Measurements from ENCODE around the gene CCNB2. TPM values are rescaled to one million over a fixed set of nuclear protein-coding genes. Genes with fewer than 3 reads are reported as not detected.
A peak's percentile ranks its signal among the peaks of the same experiment; 100 is the strongest.
"Not testable (repeated sequence)": the region's sequence is repeated elsewhere in the genome, so short reads cannot be mapped to it uniquely, and the experiment has no call there.

CCNB2 gene
- total RNA-seq, 4 donors from 2014 or later = 0.44 to 1.2 (median 1.2) TPM; not detected in 1

DNA sequence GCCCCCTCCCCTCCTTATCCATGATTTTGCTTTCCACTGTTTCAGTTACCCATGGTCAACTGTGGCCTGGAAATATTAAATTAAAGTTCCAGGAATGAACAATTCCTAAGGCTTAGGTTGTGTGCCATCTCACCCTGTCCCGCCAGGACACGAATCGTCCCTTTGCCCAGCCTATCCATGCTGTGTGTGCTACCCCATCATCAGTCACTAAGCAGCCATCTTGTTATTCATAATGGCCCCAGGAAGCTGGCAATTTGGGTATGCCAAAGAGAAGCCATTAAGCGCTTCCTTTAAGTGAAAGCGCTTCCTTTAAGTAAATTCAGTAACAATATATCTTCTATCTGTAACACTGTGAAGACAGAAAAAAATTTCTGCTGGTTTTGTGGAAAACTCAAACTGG is 52.5 kb downstream of the CCNB2 start:
- TF ChIP-seq POLR2A (IDR thresholded peaks at IDR 0.05) (no peak), EP300 (IDR thresholded peaks at IDR 0.05) (no peak)
- TF ChIP-seq, protein P1, sequence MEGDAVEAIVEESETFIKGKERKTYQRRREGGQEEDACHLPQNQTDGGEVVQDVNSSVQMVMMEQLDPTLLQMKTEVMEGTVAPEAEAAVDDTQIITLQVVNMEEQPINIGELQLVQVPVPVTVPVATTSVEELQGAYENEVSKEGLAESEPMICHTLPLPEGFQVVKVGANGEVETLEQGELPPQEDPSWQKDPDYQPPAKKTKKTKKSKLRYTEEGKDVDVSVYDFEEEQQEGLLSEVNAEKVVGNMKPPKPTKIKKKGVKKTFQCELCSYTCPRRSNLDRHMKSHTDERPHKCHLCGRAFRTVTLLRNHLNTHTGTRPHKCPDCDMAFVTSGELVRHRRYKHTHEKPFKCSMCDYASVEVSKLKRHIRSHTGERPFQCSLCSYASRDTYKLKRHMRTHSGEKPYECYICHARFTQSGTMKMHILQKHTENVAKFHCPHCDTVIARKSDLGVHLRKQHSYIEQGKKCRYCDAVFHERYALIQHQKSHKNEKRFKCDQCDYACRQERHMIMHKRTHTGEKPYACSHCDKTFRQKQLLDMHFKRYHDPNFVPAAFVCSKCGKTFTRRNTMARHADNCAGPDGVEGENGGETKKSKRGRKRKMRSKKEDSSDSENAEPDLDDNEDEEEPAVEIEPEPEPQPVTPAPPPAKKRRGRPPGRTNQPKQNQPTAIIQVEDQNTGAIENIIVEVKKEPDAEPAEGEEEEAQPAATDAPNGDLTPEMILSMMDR (IDR thresholded peaks at IDR 0.05) = no peak
- DNase-seq (ENCODE audit: low spot score in 2 of 2) = no peak
- Histone ChIP-seq H3K27ac (no peak overlapping the region), H3K4me3 (no peak overlapping the region), H3K27me3 (no peaks in the 10 kb centered on the region), H3K4me1 (no peaks in the 10 kb centered on the region), H3K9me3 (no peaks in the 10 kb centered on the region), H3K36me3 (peaks cover 0 to 99% (median 10%) of the 10 kb centered on the region in 3 donors)
- WGBS, 2 donors = 82 to 94% methylated on average over 5 of the region's 5 CpGs

DNA sequence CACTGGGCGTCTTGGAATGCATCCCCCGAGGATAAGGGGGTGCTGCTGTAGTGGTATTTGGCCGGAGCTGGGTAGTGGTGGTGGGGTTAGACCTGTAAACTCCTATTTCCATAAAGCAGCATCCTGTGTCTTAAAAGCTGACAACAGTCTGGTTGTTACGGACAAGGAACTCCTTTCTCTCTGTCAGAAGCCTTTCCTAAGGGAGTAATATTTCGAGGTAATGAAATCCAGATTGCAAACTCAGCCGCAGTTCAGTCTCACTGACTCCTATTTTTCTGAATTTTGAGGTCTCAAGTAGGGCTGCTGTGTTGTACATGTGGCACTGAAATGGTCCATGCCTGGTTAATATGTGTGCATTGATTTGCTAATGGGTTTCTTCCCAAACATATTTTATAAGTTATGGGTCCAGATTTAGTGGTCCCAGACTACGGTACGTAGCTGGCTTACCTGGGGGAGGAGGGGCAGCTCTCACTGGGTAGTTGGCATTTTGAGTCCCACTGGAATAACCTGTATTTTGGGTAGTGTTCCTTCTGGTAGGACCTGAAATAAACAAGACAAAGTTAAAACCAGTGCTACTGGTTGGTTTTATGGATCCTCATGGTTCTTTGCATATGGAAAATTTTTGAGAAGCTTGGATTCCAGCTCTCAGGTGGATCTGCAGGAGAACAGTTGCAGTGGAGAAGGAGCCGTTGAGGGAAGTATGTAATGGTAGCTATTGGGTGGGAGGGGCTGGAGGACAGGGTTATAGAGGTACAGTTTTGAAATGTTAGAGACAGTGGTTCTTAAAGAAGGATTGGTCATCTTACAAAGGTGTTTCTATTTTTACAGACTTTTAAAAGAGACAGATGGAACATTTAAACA is 53.1 kb downstream of the CCNB2 start:
- no peaks in the 10 kb centered on the region for H3K9me3 ChIP-seq
- peaks cover 0 to 98% (median 10%) of the 10 kb centered on the region in 3 donors for H3K36me3 ChIP-seq
- no peak overlapping the region for H3K4me3 ChIP-seq
- no peaks in the 10 kb centered on the region for H3K27me3 ChIP-seq
- no peaks in the 10 kb centered on the region for H3K4me1 ChIP-seq
- DNase-seq (ENCODE audit: low spot score in 2 of 2) = no peak
- TF ChIP-seq EP300 (IDR thresholded peaks at IDR 0.05) (no peak), POLR2A (IDR thresholded peaks at IDR 0.05) (no peak)
- TF ChIP-seq, protein P1 (IDR thresholded peaks at IDR 0.05) = no peak
- WGBS, 2 donors = 71 to 73% methylated on average over 9 of the region's 9 CpGs
- H3K27ac ChIP-seq = no peak overlapping the region

DNA sequence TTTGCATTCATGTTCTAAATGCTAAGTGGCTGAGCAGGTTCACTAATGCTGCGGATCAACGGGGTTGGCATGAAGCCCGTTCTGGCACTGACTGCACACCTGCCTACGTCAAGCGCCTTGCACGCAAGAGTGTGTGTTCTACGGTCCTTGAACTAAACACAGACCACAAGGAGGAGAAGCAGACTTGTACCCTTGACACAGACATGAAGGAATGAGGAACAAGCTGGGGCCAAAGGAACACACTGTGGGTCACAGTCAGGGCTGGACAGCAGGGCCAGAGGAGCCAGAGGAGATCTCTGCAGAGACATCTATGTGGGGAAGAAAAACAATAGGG is 53.7 kb downstream of the CCNB2 start:
- Histone ChIP-seq H3K4me3 (no peak overlapping the region), H3K9me3 (no peaks in the 10 kb centered on the region), H3K27me3 (no peaks in the 10 kb centered on the region), H3K27ac (no peak overlapping the region), H3K36me3 (peaks cover 0 to 92% (median 10%) of the 10 kb centered on the region in 3 donors), H3K4me1 (no peaks in the 10 kb centered on the region)
- WGBS, 2 donors = 86 to 88% methylated on average over 7 of the region's 7 CpGs
- TF ChIP-seq POLR2A (IDR thresholded peaks at IDR 0.05) = no peak
- TF ChIP-seq, protein P1 (IDR thresholded peaks at IDR 0.05) = no peak
- TF ChIP-seq EP300 (IDR thresholded peaks at IDR 0.05) = no peak
- DNase-seq (ENCODE audit: low spot score in 2 of 2) = no peak

DNA sequence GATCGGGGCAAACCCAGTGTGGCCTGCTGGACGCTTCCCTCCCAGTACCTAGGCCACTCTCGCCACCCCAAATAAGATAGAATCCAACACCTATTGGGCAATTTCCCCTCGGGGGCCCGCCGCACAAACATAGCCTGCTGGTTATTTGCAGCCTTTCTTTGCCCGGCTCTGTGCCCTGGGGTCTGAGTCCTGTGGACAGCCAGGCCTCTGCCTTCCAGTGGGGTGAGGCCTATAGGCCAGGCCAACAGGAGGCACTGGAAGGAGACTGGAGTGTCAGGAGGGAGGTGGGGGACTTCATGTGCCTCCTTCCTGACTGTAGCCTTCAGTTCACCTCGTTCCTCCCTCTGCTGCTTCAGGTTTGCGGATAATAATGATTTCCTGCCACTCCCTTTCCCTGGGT is 54.3 kb downstream of the CCNB2 start:
- no peak overlapping the region for H3K4me3 ChIP-seq
- H3K9me3 ChIP-seq = no peaks in the 10 kb centered on the region
- DNase-seq (ENCODE audit: low spot score in 2 of 2) = no peak
- no peak for TF ChIP-seq EP300 (IDR thresholded peaks at IDR 0.05)
- TF ChIP-seq POLR2A (IDR thresholded peaks at IDR 0.05) = no peak
- H3K27me3 ChIP-seq = no peaks in the 10 kb centered on the region
- WGBS, 2 donors = 91 to 94% methylated on average over 8 to 9 of the region's 9 CpGs
- no peak overlapping the region for H3K27ac ChIP-seq
- H3K36me3 ChIP-seq = peaks cover 0 to 91% (median 10%) of the 10 kb centered on the region in 3 donors
- no peaks in the 10 kb centered on the region for H3K4me1 ChIP-seq

DNA sequence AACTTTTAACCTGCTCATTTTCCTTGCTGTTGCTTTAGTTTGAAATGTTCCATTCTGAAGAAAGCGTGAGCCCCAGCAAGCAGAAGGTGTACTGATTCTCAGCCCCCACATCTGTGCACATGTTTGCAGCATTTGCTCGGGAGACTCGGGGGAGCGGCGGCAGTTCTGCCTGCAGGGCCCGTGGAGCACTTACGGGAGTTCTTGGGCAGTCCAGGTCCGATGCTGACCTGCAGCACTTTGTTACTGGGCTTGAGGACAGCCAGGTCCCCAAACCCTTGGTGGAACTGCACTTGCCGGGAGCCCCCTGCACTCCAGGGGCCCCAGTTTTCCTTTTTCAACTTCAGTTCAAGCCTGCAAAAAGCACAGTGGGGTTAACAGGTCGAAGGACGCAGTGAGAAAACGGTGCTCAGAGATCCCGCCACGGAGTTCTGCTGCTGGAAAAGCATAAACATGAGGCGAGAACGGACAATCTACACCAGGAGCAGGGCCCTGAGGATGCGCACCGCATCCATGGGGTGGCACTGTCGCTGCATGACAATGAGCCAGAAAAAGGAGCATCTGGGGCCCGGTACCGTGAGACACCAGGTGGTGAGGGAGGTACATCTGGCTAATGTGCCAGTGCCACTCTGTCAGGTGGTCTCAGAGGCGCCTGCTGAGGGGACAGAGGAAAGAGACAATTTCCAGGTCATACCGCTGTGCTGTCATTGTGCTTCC is 56.1 kb downstream of the CCNB2 start:
- Histone ChIP-seq H3K4me1 (peaks cover 0 to 7% (median 0%) of the 10 kb centered on the region in 4 donors), H3K36me3 (peaks cover 0 to 91% (median 10%) of the 10 kb centered on the region in 3 donors), H3K4me3 (no peak overlapping the region), H3K9me3 (no peaks in the 10 kb centered on the region), H3K27ac (no peak overlapping the region), H3K27me3 (no peaks in the 10 kb centered on the region)
- TF ChIP-seq, protein P1 (IDR thresholded peaks at IDR 0.05) = peak in 2 of 5 experiments; percentile 5 to 32
- TF ChIP-seq EP300 (IDR thresholded peaks at IDR 0.05) (no peak), POLR2A (IDR thresholded peaks at IDR 0.05) (no peak)
- 71 to 83% methylated on average over 22 to 23 of the region's 23 CpGs for WGBS, 2 donors
- DNase-seq (ENCODE audit: low spot score in 2 of 2) = no peak

DNA sequence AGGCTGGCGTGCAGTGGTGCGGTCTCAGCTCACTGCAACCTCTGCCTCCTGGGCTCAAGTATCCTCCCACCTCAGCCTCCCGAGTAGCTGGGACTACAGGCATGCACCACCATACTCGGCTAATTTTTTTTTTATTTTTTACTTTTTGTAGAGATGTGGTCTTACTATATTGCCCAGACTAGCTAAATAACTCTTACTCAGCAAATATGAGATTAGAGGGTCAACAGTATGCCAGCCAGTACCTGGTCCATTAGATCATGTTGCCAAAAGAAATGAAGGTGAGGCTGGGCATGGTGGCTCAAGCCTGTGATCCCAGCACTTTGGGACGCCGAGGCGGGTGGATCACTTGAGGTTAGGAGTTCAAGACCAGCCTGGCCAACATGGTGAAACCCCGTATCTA is 57.1 kb downstream of the CCNB2 start:
- H3K4me3 ChIP-seq; H3K9me3 ChIP-seq; H3K27ac ChIP-seq; H3K27me3 ChIP-seq; H3K4me1 ChIP-seq; DNase-seq (ENCODE audit: low spot score in 2 of 2): not testable (repeated sequence)
- H3K36me3 ChIP-seq = peaks cover 0 to 83% (median 10%) of the 10 kb centered on the region in 3 donors
- WGBS, 2 donors = 97 to 98% methylated on average over 8 of the region's 8 CpGs
